ENCODE results near the gene EP400.

Gene EP400

GRCh38 chr12:131990066-131990979 is 40.6 kb downstream of the EP400 start:
- DNase-seq, result no peak

DNA sequence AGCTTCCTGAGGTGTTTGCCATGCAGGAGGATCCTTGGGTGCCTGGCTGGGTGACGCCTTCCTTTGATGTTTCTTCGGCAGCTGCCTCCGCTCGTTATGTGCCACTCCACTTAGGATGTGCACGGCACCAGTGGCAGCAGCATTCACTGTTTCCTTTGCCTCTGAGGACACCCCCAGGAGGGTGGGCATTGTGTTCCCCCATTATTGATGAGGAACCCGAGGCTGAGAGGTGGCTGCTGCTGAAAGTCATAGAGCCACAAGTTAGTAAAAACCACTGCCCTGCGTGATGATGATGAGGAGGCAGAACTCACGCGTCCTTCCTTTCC is 41.2 kb downstream of the EP400 start:
- no peak for DNase-seq

DNA sequence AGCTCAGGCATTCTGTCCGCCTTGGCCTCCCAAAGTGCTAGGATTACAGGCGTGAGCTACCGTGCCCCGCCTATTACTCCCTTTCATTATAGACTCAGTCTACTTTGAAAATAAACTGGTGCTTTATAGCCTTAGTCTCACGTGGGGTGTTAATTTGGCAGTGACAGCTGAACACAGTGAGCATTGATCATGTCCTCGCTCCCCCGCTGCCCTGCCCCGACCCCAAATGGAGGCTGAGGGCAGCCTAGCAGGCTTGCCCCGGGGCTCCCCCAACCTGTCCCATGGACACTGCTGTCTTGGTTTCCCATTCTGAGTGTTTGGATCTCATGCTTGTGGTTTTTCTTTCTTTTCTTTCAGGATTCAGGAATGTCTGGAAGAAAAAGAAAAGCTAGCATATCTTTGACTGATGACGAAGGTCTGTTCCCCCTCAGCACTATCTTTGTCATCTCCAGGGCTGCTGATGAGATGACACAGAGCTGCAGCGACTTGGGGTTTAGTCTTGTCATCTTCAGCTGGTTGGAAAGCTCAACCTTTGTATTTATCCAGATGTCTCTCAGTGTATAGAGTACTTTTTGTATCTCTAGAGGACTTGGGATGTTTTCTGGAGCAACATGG is 42.2 kb downstream of the EP400 start:
- DNase-seq, result no peak

- DNase-seq, result no peak
Observed at GRCh38 chr12:131994589-131994988, 44.8 kb downstream of the EP400 start.

- DNase-seq, result no peak
Observed at GRCh38 chr12:132000286-132000872, 50.6 kb downstream of the EP400 start.

GRCh38 chr12:132003846-132004245 is 54.1 kb downstream of the EP400 start:
- DNase-seq, result no peak

GRCh38 chr12:132004946-132005345 is 55.2 kb downstream of the EP400 start:
- DNase-seq, result no peak

DNA sequence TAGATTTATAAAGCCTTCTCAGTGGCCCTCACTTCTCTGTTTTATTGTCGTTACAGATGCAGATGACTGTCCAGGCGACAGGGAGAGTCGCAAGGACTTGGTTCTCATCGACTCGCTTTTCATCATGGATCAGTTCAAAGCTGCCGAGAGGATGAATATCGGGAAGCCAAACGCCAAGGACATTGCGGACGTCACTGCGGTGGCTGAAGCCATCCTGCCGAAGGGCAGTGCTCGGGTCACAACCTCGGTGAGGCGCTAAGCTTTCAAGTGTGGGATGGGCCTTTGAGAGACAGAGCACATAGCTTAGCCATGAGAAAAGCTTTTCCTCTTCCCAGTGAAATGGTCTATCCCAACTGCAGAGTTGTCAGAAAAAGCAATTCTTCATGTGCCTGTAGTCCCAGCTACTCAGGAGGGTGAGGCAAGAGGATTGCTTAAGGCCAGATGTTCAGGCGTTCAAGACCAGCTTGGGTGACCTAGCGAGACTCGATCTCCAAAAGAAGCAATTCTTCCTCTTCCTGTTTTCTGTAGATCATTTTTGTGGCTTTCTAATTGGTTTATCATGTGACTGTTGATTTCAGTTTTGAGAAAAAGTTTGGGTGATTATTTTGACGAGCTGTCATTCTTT is 56.4 kb downstream of the EP400 start:
- DNase-seq, result no peak

GRCh38 chr12:132007041-132007440 is 57.3 kb downstream of the EP400 start:
- no peak for DNase-seq

GRCh38 chr12:132009336-132009859 is 59.7 kb downstream of the EP400 start:
- no peak for DNase-seq

DNA sequence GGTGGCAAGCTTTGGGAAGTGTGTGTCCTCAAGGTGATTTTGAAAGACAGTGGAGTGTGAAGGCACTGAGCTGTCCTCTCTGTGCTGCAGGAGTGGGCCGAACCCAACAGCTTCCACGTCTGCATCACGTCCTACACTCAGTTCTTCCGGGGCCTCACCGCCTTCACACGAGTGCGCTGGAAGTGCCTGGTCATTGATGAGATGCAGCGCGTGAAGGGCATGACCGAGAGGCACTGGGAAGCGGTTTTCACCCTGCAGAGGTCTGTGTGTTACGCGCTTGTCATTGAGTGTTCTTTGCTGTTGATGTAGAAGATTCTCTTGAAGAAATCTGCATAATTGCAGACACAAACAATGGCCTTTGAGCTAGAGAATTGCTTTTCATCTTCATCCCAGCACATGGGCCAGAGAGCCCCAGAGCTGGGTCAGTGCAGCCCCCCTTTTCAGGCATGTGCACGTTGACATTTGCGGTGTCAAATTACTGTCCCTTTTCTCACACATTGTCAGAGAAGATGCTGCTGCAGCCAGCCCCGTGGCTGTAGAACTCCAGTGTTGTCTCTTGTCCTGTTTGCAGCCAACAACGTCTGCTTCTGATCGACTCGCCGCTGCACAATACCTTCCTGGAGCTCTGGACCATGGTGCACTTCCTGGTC is 63.3 kb downstream of the EP400 start:
- no peak for DNase-seq

- no peak for DNase-seq
Observed at GRCh38 chr12:132014092-132014914, 64.6 kb downstream of the EP400 start.

DNA sequence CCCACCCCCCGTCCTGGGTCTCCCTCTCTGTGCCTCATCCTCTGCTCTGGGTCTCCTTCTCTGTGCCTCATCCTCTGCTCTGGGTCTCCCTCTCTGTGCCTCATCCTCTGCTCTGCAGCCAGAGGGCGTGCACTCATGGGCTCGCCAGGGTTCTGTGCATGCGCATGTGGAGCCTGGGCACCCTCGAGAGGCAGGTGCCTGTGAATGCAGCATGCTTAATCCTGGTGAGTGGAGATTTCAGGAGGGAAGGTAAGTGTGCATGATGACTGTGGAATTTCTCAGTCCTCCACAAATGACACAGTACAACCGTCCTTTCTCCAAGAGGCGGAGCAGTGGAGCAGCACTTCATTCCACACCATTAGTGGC is 65.2 kb downstream of the EP400 start:
- no peak for DNase-seq

DNA sequence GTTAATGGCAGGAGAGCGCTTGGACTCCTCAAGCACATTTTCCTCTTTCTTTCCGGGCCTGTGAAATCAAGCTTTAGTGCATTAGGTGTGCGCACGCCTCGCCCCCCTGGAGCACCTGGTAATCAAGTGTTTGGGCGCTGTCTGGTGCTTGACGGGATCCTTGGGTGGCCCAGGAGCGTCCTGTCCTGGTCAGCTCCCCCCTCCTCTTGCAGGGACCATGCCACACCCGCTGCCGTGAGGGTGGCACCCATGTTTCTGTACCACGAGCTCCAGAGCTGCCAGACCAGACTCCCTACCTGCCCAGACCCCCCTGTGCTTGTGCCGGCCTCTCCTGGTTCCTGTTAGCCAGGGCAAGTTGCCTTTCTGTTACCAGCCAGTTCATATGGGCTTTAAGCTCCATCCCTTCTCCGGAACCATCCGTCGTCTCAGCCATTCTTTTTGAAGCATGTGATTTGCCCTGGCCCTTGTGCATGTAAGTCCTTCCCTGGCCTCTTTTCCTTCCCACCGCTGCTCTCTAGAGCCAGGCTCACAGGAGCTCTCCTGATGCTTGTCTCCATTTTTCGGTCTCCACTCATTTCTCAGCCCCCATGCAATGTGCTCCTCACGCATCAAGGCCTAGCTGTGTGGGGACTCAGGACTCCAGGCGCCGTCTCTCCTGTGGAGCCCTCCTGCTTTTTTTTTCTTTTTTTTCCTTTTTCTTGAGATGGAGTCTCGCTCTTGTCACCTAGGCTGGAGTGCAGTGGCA is 66.1 kb downstream of the EP400 start:
- no peak for DNase-seq

DNA sequence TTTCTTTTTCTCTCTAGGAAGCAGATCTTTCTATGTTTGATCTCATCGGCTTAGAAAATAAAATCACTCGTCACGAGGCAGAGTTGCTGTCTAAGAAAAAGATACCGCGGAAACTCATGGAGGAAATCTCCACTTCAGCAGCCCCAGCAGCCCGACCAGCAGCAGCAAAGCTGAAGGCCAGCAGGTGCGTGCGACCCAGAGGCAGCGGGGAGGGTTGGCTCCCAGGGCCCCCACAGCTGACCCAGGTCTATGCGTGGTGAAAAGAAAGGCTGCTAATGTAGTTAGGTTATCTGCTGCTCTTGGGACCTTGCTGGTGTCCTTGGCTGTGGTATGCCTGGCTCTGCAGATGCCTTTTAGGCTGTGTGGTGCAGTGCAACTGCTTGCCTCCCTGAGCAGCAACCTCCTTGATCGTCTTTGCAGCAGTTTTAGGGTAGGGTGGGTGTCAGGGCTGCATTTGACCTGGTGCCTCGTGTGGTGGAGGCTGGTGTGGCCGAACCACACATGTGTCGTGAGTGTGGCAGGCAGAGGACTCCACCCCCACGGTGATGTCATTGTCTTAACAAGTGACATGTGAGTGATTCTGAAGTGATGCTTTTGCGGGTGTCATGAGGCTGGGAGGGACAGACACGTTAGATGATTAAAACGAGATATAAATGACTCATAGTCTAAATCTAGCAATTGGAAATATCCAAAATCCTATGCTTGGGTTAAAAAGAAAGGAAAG is 68.6 kb downstream of the EP400 start:
- DNase-seq, result peak; percentile 10

DNA sequence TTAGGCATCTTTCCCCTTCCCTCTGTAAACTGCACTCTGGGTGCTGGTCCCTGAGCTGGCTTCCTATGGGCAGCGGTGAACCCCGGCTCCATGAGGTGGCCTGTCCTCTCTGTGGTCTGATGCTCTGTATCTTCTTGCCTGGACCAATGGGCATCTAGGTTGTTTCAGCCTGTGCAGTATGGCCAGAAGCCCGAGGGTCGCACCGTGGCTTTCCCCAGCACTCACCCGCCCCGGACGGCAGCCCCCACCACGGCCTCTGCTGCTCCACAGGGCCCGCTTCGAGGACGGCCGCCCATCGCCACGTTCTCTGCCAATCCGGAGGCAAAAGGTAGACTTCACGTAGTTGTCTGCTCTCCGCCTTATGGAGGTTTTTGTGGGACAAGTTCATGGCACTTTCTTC is 70.1 kb downstream of the EP400 start:
- no peak for DNase-seq

DNA sequence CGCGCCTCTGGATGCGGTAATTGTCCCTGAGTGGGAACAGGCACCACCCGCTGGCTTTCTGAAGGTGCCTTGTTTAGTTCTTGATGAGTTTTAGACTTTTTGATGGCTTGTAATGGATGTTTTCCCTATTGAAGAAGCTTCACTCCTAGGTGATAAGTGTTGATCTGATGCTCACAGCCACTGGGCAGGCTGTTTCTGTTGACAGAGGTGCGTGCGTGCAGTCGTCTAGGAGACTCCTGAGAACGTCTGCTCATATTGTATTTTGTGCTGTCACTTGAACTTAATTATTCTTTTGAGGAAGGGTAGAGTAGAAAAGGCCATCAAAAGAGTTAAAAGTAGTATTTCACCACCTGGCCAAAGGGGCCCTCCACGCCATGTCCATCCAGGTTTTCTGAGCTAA is 70.5 kb downstream of the EP400 start:
- DNase-seq, result no peak

DNA sequence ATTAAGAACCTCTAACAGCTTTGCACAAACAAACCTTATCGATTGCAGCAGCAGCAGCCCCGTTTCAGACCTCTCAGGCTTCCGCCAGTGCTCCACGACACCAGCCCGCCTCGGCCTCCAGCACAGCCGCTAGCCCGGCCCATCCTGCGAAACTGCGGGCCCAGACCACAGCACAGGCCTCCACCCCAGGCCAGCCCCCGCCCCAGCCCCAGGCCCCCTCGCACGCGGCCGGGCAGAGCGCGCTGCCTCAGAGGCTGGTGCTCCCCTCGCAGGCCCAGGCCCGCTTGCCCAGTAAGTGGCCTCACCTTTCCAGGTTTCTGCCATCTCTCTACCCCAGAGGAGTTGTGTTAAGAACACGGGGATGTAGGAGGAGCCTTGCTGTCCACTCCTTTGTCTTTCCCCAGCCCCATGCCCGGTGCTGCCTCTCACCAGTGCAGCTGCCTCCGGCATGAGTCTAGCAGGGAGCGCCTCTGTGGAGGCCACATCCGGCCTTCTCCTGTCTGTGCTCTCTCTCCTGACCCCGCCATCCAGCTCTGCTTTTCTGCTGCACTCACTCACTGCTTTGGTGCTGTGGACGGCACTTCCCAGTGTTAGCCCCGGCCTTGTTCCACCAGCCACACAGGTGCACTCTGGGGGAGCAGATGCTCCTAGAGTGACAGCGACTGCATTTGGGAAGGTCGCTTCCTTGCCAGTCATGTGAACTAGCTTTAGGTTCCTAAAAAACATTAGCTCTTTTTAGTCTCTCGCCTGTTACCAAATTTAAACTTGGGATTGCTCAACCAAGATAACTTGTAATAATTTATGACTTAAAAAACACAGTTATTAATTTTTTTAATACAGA is 71.5 kb downstream of the EP400 start:
- DNase-seq, result peak; percentile 1

GRCh38 chr12:132021965-132022364 is 72.2 kb downstream of the EP400 start:
- DNase-seq, result no peak

GRCh38 chr12:132023658-132024057 is 73.9 kb downstream of the EP400 start:
- no peak for DNase-seq
